HL-60 (cell line): ENCODE results near the gene PHC1.
"Not testable (repeated sequence)": the region's sequence is repeated elsewhere in the genome, so short reads cannot be mapped to it uniquely, and the experiment has no call there.

ENCODE experiments used
- CTCF ChIP-seq: IDR thresholded peaks from one replicate; pipeline ENCODE4 v1.5.1; 2011; ENCODE audit warnings: low read length, control low read depth, inconsistent platforms; ENCODE audit not compliant: insufficient read depth
- GABPA ChIP-seq: IDR thresholded peaks from 2 replicates; pipeline ENCODE4 v1.6.1; 2012; ENCODE audit warnings: low read depth
- REST ChIP-seq: IDR thresholded peaks from 2 replicates; pipeline ENCODE4 v1.6.1; 2012; ENCODE audit warnings: low read depth; ENCODE audit not compliant: insufficient replicate concordance

- TF ChIP-seq CTCF, GABPA: not testable (repeated sequence)
- peak; percentile 79 for TF ChIP-seq REST
These were observed 23.6 kb downstream of the PHC1 start for GRCh38 chr12:8937842-8938442.
